ENCODE data around the gene WRAP53.

DNA sequence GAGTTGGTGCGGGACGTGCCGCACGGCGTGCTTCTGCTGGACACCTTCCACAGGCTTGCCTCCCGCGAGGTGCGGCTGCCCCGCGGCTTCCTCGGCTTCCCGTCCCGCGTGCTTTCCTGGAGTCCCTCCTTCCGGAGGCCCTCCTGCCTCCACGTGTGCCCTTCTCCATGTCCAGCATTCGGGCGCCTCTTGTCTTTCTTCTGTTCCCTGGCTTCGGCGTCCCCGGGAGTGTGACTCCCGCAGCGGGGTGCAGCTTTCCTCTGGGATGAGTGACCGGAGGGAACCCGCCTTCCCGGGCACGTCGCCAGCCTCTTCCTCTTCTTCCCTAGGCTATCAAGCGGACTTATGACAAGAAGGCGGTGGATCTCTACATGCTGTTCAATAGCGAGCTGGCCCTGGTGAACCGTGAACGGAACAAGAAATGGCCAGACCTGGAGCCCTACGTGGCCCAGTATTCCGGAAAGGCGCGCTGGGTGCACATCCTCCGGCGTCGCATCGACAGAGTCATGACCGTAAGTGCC lies 52.3 kb downstream of the WRAP53 start:
- TF ChIP-seq, protein P1, sequence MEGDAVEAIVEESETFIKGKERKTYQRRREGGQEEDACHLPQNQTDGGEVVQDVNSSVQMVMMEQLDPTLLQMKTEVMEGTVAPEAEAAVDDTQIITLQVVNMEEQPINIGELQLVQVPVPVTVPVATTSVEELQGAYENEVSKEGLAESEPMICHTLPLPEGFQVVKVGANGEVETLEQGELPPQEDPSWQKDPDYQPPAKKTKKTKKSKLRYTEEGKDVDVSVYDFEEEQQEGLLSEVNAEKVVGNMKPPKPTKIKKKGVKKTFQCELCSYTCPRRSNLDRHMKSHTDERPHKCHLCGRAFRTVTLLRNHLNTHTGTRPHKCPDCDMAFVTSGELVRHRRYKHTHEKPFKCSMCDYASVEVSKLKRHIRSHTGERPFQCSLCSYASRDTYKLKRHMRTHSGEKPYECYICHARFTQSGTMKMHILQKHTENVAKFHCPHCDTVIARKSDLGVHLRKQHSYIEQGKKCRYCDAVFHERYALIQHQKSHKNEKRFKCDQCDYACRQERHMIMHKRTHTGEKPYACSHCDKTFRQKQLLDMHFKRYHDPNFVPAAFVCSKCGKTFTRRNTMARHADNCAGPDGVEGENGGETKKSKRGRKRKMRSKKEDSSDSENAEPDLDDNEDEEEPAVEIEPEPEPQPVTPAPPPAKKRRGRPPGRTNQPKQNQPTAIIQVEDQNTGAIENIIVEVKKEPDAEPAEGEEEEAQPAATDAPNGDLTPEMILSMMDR (IDR thresholded peaks at IDR 0.05): no peak
- no peak for TF ChIP-seq POLR2A (IDR thresholded peaks at IDR 0.05)
